Ishikawa (cell line): Measurements from ENCODE around the gene PLXNA2.

Source experiments
- CEBPB ChIP-seq: IDR thresholded peaks from 2 replicates; pipeline ENCODE4 v1.6.1; 2012
- CREB1 ChIP-seq: IDR thresholded peaks from 2 replicates; pipeline ENCODE4 v1.6.1; 2012; ENCODE audit warnings: low read depth
- EGR1 ChIP-seq: IDR thresholded peaks from 2 replicates; pipeline ENCODE4 v1.6.1; 2012
- RAD21 ChIP-seq: IDR thresholded peaks from 2 replicates; pipeline ENCODE4 v1.6.1; 2012; ENCODE audit warnings: low read depth
- TAF1 ChIP-seq: IDR thresholded peaks from 2 replicates; pipeline ENCODE4 v1.6.1; 2012; ENCODE audit warnings: low read depth, mild to moderate bottlenecking
- TCF12 ChIP-seq: IDR thresholded peaks from 2 replicates; pipeline ENCODE4 v1.6.1; 2012; ENCODE audit warnings: low read depth
- YY1 ChIP-seq: IDR thresholded peaks from 2 replicates; pipeline ENCODE4 v1.6.1; 2012; ENCODE audit warnings: low read depth

GRCh38 chr1:208230668-208231529 is 13.3 kb downstream of the PLXNA2 start:
- TF ChIP-seq TCF12 (no peak), CEBPB (no peak), CREB1 (no peak), TAF1 (no peak), EGR1 (no peak), YY1 (no peak), RAD21 (no peak)
